Bronchial epithelial cell (primary cell): Measurements from ENCODE around the gene STC2. TPM values are rescaled to one million over a fixed set of nuclear protein-coding genes. Genes with fewer than 3 reads are reported as not detected.

Experiments used
- DNase-seq: peaks from one replicate; pipeline ENCODE4 v3.0.0-alpha.2; 2010; ENCODE audit warnings: low read depth
- FAIRE-seq: peaks from 2 replicates; lab custom pipeline; 2011; peaks lifted over from hg19 to GRCh38; lab: Jason Lieb, UNC
- H3K27me3 ChIP-seq: 2 replicates; pipeline ENCODE4 v1.5.1; 2011; ENCODE audit warnings: low read length; ENCODE audit not compliant: control insufficient read depth, insufficient read depth
- H3K36me3 ChIP-seq: 2 replicates; pipeline ENCODE4 v1.5.1; 2011; ENCODE audit warnings: low read length; ENCODE audit not compliant: control insufficient read depth, insufficient read depth
- H3K4me3 ChIP-seq: 2 replicates; pipeline ENCODE4 v1.5.1; 2011; ENCODE audit warnings: mild to moderate bottlenecking, low read depth, low read length, control low read depth
- total RNA-seq: library from RNA; depleted of rRNA; stranded (reverse); fragments of >200 nt; gene quantifications from 2 replicates; pipeline ENCODE4 v1.2.1, GENCODE V29; 2014
- TF ChIP-seq, protein P1 (sequence below): IDR thresholded peaks from 2 replicates; pipeline ENCODE4 v1.5.1; 2011; ENCODE audit warnings: mild to moderate bottlenecking, moderate library complexity, low read length, control low read depth, inconsistent platforms; ENCODE audit not compliant: insufficient read depth, severe bottlenecking

The STC2 gene
- total RNA-seq, 1 donor from 2014 or later: 310 TPM

DNA sequence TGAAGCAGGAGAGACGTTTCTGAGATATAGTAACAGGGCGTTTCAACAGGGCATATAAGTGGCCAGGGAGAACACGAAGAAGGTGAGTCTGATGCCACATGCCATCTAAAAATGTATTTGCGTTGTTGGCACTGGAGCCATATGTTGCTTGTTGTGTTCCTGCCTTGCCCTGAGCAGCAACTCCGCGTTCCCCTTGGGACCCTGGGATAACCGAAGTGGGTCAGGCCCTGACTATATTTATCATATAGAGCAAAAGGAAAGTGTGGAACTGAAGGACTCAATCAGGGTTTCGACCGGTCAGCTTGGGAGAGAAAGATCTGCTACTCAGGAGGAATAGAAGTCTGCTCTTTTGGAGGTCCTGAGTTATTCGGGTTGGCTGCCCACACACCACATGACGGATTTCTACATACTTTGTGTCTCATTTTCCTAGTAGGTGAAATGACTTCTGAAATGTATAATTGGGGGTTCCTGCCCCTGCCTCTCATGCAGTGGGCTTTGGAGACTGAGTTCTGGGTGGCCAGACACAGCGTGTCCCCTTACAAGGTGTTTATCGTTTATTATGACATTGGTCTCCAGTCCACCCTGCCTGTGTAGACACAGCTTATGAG, 3.0 kb downstream of the STC2 start:
- TF ChIP-seq, protein P1, sequence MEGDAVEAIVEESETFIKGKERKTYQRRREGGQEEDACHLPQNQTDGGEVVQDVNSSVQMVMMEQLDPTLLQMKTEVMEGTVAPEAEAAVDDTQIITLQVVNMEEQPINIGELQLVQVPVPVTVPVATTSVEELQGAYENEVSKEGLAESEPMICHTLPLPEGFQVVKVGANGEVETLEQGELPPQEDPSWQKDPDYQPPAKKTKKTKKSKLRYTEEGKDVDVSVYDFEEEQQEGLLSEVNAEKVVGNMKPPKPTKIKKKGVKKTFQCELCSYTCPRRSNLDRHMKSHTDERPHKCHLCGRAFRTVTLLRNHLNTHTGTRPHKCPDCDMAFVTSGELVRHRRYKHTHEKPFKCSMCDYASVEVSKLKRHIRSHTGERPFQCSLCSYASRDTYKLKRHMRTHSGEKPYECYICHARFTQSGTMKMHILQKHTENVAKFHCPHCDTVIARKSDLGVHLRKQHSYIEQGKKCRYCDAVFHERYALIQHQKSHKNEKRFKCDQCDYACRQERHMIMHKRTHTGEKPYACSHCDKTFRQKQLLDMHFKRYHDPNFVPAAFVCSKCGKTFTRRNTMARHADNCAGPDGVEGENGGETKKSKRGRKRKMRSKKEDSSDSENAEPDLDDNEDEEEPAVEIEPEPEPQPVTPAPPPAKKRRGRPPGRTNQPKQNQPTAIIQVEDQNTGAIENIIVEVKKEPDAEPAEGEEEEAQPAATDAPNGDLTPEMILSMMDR: no peak
- DNase-seq (no peak), FAIRE-seq (no peak)
- Histone ChIP-seq H3K27me3 (no peaks in the 10 kb centered on the region), H3K36me3 (peaks cover 45% of the 10 kb centered on the region), H3K4me3 (no peak overlapping the region)

DNA sequence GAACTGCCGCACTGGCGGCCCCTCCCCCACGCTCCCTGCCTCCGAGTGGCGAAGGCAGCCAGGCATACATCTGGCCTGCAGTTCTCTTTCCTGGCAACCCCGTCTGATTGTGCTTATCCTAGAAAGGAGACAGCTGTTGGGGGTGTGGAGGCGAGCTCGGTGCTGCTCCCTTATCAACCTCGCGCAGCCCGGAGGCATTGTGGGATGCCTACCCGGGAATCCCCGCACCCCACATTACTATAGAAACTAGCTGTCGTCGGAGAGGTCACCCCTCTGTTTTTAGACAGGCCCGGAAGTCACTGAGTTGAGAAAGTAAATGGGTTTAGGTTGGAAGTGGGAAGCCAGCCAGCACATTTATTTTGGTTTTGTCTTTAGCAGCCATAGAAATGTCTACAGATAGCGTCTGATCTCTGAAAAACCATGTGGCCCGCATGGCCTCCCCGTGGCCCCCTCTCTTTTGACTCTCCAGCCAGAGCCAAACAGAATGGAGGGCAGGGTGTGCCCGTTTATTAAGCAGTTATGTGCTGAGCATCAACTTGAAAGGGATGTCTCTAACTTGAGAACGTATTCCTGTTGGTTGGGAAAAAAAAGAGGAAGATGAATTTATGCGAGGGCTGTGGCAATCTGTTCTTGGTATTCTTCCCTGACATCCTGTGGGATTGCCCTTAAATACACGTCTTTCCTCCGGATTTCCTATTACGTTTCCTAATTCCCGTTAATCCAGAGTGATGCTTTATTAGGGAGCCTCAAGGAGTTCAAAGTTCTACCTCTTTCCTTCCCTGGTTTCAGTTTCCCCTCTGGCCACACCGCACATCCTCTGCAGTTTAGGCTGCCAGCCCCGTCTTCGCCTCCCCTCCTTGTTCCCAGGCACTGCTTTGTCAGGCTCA, 3.9 kb downstream of the STC2 start:
- Histone ChIP-seq H3K4me3 (no peak overlapping the region), H3K36me3 (peaks cover 51% of the 10 kb centered on the region), H3K27me3 (no peaks in the 10 kb centered on the region)
- no peak for DNase-seq
- TF ChIP-seq, protein P1: no peak
- FAIRE-seq: no peak

DNA sequence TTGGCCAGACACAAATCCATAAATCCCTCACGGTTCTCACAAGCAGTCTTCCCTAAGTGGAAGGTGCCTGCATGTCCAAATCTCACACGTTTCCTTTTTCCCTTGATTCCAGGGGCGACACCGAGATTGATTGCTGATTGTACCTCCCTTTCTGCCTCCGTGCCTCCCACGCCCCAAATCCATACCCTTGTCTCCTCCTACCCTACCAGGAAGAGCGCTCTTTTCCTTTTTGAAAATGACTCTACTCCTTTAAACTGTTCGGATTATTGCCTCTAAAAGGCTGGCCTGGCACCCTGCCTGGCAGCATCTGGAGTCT, 4.5 kb downstream of the STC2 start:
- TF ChIP-seq, protein P1: no peak
- Histone ChIP-seq H3K4me3 (no peak overlapping the region), H3K36me3 (peaks cover 54% of the 10 kb centered on the region), H3K27me3 (no peaks in the 10 kb centered on the region)
- no peak for FAIRE-seq
- no peak for DNase-seq

DNA sequence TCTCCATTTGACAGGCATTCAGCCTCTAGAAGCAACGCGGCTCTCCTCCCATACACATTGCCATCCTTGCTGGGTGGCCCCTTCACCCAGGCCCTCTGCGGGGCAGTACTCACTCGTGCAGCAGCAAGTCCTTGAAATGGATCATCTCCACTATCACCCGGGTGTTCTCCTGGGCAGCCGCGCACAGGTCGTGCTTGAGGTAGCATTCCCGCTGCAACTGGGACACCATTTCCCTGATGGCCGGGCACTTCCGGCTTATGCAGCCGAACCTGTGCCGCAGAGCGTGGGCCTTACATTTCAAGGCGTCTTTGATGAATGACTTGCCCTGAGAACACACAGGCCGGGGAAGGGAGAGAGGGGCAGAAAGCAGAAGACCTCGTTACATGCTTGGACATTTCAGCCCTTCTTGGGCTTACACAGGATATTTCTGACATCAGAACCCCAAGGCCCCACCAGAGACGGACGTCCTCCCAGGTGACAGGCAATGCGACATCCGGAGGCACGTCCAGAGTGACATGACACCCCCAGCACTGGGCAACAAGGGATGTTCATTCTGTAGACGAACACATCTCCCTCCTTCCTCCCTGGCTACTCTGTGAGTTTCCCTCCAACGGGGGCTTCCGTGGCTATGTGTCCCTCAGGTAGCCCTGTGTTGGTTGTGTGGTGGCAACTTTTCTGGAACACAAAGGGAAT, 5.0 kb downstream of the STC2 start:
- FAIRE-seq: no peak
- Histone ChIP-seq H3K27me3 (no peaks in the 10 kb centered on the region), H3K36me3 (peaks cover 55% of the 10 kb centered on the region), H3K4me3 (no peak overlapping the region)
- TF ChIP-seq, protein P1: no peak
- DNase-seq: no peak

DNA sequence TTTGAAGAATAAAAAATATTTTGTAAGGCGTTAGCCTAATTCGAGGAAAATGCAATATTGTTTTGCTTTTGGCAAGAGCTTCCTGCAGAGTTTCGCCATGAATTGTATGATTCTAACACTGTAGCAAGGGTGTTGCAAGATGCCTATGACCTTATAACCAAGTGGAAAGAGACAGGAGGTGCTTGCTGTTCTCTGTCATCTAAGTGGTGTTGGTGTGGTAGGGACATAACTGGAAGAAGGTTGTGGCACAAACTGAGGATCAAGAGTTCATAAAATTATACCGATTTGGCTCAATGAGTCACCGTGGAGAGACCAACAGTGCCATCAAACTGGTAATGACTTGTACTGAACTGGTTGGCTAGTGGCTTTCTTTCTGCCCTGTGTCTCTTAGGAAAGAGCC, 6.3 kb downstream of the STC2 start:
- Histone ChIP-seq H3K27me3 (no peaks in the 10 kb centered on the region), H3K4me3 (no peak overlapping the region), H3K36me3 (peaks cover 59% of the 10 kb centered on the region)
- FAIRE-seq: no peak
- DNase-seq: no peak
- TF ChIP-seq, protein P1: no peak
